Left kidney (tissue), 2 donors: Measurements from ENCODE around the gene INPP4B. TPM values are rescaled to one million over a fixed set of nuclear protein-coding genes. Genes with fewer than 3 reads are reported as not detected.
A peak's percentile ranks its signal among the peaks of the same experiment; 100 is the strongest.

Source experiments
- DNase-seq: peaks from one replicate; pipeline ENCODE4 v3.0.0-alpha.2; 2013
- polyA plus RNA-seq: library from polyadenylated mRNA; unstranded; fragments of 120-200 nt; gene quantifications from one replicate; pipeline ENCODE4 v1.2.1, GENCODE V29; 2013; ENCODE audit not compliant: insufficient read length

Gene INPP4B
- polyA plus RNA-seq, 1 donor: 8.4 TPM

DNA sequence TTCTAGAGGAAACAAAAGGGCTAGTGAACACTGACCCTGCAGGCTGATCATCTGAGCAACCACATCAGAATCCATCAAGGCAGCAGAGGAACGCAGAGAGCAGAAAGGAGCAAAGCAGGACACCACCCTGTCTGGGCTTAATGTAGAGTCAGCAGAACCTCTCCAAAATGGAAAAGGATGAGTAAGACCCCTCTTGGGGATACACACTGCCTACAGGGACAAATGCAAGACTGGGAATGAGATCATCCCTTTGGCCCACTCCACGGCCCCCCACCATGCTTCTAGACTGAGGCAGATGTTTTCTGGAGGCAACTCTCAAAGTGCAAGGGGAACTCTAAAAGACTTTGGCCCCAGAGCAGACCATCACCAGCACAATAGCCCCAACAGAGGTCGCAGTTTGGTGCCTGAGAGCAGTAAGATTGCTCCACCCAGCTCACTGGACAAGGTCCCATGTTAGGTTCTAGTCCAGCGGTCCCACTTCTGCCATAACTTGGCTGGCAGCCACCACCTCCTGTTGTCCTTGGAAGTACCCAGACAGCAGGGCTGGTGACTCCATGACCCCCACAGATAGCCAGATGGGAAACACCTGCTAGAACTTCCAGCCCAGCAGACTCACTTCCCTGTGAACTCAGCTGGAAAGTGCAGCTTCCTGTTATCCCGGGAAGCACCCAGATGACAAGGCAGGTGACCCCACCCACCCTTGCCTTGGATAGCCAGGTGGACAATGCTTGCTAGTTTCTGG lies 372.7 kb downstream of the INPP4B start:
- no peak for DNase-seq

DNA sequence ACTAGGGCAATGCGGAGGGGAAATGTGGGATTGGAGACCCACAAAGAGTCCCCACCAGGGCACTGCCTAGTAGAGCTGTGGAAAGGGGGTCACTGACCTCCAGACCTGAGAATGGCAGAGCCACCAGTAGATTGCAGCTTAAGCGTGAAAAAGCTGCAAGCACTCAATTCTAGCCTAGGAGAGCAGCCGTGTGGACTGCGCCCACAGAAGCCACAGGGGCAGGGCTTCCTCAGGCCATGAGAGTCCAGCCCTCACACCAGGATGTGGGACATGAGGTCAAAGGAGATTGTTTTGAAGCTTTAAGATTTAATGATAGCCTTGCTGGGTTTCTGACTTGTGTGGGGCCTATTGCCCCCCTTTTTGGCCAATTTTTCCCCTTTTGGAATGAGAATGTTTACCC lies 379.0 kb downstream of the INPP4B start:
- DNase-seq: no peak

DNA sequence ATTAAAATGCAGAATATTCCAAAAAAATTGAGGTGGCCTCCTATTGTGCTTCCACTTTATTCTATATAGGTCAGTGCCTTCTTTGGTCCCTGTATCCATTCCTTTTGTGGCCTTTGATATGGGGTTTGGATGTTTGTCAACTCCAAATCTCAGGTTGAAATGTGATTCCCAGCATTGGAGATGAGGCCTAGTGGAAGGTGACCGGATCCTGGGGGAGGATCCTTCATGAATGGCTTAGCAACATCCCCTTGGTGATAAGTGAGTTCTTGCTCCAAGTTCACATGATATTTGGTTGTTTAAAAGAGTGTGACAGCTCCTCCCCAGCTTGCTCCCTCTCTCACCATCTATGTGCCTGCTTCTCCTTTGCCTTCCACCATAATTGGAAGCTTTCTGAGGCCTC lies 380.6 kb downstream of the INPP4B start:
- peak; percentile 25 for DNase-seq

DNA sequence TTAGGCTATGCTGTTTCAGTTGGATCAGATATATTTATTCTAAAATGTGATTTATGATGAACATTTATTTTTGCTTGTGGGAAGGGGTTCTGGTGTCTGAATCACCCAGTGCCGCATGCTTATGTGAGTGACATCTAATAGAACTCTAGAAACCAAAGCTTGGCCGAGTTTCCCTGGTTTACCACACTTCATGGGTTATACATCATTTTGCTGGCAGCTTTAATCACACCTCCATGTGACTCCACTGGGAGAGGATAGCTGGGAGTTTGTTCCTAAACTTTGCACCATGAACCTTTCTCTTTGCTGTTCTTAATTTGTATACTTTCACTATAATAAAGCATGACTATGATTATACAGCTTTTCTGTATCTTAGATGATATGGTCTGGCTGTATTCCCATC lies 382.9 kb downstream of the INPP4B start:
- DNase-seq: no peak

DNA sequence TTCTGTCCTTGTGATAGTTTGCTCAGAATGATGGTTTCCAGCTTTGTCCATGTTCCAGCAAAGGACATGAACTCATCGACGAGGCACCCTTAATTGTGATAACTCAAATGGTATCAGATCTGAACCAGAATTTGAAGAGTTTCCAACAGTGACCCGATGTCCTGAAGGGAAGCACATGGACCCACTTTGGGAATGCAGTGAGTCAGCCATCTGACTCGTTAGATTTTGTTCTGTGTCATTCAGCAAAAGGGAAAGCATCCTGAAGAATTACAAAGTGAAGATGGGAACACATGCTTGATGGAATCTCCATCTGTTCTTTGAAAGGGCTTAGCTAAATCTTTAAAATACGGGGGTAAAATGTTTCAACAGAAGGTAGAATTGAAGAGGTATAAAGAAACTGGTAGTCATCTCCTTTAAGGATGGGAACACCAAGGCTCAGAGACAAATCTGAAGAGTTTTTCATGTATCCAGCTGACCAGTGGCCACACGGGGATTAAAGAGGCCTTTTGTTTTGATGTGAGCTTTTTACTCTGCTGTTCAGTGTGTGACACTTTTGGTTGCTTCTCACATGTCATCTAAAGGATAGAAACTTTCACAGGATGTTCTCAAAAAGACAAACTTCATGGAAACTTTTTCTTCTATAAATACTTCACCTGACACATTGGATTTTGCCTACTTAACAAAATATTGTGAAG lies 393.8 kb downstream of the INPP4B start:
- DNase-seq: no peak

DNA sequence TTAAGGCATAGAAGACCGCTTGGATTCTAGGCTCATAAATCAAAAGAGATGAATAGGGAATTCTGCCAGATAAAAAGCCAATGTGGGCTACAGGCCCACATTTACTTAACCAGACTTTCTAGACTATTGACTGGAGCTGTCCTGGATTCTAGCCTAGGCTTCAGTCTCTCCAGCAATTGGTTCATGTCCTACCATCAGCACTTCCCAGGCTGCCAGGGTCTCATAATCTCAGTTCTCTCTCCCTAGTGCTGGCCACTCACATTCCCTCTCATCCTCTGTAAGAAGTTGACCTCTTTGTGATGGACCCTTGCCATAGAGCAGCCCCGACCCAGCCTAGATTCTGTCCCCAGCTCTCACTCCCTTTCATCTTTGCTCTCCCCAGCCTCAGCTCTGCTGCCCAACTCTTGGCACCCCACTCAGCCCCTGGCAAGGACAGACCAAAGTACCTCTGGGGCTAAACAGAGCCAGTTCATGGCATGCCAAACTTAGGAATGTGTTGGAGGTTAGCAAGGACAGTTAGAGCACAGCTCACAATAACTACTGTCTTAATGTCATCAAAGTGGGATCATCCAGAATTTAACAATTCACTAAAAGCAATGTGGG lies 396.2 kb downstream of the INPP4B start:
- DNase-seq: no peak

DNA sequence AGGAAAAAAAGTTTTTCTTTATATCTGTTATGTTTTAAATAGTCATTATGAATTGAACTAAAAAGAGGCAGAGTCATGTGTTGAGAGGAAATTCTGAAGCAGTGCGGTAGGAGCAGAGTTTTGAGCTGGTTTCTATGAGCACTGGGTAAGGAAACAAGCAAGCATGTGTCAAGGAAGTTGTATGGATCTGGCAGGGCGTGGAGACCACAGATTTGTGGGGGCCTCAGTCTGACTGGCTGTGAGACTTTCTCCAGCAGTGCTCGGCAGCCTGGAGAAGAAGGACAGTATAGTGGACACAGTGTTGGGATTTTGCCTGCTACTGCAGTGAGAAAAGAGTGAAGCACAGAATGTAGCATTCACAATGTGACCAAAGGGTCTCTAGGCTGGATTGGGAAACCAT lies 399.1 kb downstream of the INPP4B start:
- DNase-seq: no peak

DNA sequence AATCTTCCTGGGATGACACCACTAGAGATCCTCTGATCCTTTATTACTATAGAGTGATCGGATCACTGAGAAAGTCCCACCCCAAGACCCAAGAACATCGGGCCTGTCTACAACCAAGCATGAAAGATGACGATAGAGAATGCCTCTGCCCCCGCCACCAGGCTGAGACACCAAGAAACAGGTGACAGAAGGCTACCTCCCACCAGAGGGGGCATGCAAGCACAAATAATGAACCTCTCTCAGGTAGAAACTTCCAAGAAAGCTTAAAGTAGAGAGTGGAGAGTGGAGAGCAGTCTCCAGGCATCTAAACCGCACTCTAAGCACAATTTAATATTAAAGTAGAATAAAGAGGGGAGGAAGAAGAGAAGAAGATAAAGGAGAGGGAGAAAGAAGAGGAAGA lies 402.6 kb downstream of the INPP4B start:
- no peak for DNase-seq

DNA sequence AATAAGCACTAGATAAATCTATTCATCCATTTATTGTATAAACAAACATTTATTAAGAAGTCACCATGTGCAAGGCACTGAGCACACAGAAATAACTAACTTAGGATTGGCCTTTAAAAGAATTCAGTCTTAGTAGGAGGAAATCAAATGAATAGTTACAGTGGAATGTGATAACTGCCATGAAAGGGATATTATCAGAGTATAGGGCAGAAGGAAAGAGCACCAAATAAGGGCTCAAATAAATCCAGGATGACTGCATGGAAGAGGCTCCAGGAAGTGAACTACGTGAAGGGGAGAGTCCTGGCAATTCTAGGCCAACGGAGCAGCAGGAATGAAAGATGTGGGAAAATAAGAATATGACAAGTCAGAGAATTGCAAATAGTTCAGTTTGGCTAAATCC lies 406.0 kb downstream of the INPP4B start:
- DNase-seq: no peak

DNA sequence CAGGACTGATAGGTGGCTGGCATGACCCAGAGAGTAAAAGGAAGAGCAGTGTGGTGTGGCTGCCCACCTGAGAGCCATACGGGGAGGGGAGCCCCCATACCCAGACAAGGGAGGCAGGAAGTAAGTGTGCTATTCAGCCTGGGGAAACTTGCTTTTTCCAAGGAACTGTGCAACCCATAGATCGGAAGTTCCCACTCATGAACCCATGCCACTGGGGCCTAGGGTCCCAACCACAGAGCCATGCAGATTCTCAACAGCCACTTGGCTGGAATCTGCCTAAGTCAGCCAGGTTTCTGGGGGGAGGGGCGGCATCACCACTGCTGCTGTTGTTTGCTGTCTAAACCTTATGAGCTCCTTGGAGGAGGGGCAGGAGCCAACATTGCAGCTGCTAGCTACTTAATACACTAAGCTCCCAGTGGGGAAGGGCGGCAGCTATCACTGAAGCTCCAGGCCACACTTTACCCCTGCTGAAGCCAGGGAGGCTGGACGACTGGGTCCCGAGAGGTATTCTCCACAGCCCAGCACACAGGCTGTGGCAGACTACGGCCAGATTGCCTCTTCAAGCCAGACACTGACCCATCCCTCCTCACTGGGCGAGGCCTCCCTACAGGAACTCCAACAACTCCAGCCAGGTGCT lies 410.4 kb downstream of the INPP4B start:
- DNase-seq: no peak

DNA sequence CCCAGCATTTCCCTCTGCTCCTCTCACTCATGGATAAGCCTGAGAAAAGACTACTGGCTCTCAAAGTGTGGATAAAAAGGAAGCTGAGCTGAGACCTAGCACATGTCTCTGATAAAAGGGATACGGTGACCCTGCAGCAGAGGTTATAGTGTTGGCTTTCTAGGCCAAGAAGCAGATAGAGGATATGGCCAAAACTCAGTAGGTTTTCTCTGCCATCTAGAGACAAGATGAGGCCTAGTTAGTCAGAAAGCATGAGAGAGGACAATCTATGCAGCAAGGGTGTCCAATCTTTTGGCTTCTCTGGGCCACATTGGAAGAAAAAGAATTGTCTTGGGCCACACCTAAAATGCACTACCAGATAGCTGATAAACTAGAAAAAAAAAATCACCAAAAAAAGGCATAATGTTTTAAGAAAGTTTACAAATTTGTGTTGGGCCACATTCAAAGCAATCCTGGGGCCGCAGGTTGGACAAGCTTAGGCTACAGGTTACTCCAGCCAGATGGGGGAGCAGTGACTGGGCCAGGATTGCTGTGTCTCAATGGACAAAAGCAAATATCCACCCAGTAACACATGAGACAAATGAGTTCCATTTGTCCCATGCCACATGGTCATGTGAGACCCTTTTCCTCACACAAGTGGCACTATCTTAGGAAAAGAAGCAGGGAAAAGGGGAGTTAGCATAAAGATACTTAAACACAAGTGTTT lies 411.4 kb downstream of the INPP4B start:
- no peak for DNase-seq

DNA sequence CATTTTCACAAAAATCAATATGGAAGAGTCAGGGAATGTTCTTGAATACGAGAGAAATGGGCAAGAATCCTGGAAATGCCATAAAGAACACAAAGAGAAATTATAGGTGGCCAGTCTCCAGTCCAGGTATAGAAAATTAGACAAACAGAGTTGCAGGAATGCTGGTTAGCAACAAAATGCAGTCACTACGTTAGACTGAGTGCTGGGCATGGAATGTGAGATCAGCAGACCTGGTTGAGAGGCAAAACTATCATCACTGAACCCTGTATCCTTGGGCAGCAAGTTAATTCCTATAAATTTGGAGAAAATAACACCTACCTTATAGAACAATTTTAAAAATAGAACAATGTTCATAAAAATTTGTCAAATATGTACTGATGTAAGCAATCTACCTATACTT lies 417.4 kb downstream of the INPP4B start:
- DNase-seq: no peak

DNA sequence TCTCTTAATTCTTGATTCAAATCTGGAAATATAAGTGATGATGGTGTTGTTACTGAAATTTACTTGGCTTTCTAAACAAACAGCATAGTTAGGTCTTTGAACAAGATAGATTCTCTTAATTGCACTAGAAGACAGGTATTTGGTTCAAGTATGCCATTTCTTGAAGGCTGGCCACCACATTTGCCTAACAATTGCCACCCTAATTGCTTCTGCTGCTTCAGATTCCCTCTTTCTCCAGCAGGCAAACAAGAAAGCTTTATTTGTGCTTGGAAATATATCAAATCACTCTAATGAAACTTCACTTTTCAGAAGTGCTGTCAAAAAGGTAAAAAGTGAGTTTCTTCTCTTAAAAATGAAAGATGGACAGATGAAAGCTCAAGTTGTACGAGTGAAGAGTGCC lies 418.6 kb downstream of the INPP4B start:
- no peak for DNase-seq

DNA sequence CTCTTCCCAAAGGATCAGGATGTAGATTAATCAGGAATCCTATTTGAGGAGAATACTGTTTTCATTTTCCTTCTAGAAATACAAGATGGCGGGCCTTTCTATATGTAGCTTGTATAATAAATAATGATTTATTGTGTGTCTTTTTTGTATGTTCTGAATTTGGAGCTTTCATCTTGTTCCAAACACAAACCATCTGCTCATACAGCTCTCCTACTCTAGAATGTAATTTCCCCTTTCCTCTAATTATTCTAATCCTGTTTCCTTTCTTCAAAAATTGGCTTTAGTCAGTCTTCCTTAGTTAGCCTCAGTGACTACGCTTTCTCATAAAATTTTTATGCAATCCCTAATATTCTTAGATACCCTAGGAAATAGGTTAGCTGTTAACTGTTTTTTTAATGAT lies 422.2 kb downstream of the INPP4B start:
- no peak for DNase-seq

DNA sequence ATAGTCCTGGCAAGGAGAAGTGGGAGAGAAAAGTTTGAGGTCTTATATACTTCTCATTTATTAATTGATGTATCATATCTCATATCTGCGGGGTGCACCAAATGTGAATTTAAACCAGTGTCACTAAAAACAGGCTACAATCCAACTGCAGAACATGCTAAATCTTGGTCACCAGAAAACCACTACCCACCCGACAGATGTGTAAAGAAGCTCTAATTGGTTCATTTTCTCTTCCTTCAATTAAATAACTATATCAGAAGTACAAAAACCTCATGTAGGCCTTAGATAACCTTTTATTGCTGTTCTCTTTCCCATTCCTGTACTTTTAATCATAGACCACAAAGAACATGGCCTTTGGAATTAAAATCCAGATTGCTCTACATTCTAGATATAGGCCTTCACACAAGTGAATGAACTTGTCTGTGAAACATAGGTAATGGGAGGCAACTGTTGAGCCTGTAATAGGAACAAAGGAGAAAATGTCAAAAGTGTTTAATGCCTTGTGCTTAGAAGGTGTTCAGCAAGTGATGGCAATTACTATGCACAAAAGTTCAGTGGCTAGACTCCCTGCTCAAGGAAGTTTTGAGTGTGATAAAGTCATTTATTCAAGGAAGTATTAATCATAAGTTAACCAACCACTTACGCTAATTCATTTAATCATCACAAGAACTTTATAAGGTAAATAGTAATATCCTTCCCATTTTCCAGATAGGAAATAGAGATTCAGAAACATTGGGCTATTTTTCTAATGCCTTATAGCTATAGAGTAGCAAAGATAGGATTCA lies 425.6 kb downstream of the INPP4B start:
- no peak for DNase-seq

DNA sequence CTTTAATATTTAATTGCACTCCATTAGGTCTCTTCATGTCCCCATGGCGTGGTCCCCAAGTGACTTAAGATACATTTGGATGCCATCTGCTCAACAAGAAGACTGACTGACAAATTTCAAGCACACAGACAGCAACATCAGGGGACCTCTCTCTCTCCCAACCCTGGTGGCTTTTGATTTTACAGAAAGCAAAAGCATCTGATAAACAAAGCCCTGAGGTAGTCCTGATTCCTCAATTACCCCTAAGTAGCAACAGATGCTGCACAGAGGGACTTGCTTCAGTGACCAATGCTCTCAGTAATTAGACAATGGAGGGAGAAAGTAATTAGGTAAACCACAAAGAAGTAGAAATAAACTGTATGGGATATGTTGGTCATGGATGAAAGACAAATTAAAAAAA lies 426.4 kb downstream of the INPP4B start:
- no peak for DNase-seq

DNA sequence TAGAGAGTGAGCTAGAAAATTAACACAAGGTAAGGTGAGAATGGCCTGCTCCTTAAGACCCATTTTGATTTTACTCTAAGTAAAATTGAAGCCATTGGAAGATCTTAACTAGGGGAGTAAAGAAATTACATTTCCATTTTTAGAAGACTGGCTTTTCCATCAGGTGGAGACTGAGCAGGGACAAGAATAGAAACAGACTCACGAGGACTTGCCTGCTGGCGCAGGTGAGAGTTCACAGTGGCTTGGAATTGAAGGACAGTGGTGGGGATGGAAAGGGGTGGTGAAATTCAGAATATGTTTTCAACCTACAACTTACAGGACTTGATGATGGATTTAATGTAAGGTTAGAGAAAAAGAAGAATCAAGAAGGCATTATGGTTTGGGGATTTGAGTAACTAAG lies 427.4 kb downstream of the INPP4B start:
- DNase-seq: no peak

DNA sequence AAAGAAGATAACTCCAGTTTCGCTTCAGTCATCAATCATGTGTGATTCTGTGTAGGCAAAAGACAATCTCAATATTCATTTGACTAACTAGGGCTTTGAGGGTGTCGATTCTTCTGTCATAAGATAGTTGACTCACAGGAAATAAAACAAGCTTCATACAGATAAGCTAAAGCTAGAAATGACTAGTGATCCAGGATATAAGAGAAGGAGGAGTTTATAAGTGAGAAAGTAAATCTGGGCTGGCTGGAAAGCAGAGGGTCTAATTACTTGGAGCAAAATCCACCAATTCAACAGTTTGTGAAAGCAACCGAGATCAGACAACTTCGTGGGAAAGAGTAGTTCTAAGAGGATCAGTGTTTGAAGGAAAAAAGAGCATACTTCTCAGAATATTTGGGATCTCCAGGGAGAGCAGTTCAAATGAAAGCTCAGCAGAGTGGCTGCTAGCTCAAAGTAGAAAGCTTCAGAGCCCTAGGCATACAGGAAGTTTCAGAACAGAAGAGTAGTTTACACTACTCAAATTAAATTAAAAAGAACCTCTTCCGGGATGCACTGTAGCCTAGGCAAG lies 429.3 kb downstream of the INPP4B start:
- DNase-seq: no peak

DNA sequence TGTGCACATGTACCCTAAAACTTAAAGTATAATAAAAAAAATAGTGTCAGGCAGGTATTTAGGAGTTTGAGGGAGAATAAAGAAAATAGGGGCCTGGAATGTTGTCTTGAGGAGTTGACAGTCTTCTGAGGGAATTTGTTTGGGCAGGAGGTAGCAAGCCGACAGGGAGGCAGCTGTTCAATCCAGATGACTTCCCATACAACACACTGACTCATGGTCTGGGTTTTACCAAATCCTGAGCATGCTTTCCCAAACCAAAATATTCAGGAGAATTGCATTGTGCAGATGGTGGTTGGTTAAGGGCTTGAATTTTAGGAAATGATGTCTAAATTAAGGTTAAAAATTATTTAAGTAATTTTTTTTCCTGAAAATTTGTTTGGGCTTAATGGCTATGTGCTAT lies 430.0 kb downstream of the INPP4B start:
- no peak for DNase-seq

DNA sequence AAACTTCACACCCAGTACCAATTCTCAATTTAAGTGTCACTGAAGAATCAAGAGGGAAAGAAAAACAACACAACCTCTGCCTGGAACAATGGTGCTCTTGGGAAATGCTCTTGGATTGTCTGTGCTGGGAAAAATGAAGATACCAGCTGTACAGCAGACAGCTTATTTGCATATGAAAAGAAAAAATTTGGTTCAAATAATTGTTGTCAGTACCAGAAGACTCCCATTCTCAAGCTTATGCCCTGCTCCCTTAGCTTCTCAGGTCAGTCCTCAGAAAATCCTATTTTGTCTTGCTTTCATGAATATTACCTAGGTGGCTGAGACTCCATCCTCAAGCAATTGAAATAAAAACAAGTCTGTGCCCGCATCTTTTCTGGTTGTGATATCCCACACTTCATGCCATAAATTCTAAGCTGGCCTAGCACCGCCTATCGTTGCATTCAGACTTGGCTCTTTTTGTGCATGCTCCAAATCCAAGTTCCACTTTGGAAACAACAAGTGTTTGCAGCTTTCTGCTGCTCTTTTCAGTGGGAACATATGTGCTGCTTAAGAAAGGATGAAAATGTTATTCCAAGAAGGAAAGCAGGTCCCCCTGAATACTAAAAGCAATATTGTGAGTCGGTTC lies 431.6 kb downstream of the INPP4B start:
- no peak for DNase-seq

DNA sequence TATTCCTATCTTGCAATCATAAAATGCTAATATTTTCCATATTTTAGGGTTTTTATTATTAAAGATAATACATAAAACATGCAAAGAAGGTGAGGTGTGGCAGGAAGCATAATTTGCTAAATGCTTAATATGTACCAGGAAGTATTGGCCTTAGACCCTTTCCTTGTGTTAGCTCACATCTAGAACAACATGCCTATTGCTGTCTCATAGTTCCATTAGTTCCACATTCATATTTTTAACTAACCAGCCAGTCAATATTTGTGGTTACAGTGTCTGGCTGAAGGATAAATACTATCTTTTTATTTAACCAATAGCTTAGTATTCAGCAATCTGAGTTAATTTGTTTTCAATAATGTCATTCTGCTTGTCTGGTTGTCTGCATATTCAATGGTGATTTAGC lies 432.6 kb downstream of the INPP4B start:
- no peak for DNase-seq
